Measurements from ENCODE around the gene DOCK2. TPM values are rescaled to one million over a fixed set of nuclear protein-coding genes. Genes with fewer than 3 reads are reported as not detected.

Gene DOCK2
- total and polyA plus RNA-seq, 2 of the 8 experiments (the other 6 are each of a cell fraction or from before 2014, with no cell fraction given), result 3.9 to 5.7 TPM

DNA sequence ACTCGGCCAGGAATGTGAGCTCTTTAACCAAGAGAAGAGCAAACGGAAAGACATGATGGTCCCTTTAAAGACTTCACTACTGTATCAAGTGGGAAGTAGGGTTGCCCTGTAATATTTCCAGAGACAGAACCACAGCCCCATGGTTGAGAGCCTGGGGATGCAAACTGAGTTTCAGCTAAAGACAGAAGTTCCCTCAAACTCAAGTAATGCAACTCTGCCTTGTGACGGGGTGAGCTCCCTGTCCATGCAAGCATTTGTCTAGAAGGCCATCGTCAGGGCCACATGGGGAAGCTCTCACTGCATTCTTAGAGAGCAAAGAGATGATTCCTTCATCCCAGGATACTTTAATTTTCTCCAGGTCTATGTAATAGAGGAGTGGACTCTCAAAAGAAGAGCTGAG lies 260.4 kb downstream of the DOCK2 start:
- no peaks in the 10 kb centered on the region for H3K4me1 ChIP-seq (replicated peaks in 1 of 4; ENCODE audit: control insufficient read depth in 3 of 4, insufficient read depth in 4 of 4, low read length in 3 of 4)
- H3K56ac ChIP-seq (replicated peaks; ENCODE audit: insufficient read length, low read depth, low read length), result no peak overlapping the region
- H3K27ac ChIP-seq (ENCODE audit: low read depth, low read length), result no peak overlapping the region
- H3K23ac ChIP-seq (ENCODE audit: insufficient read length), result no peak overlapping the region
- no peaks in the 10 kb centered on the region for H3K79me1 ChIP-seq (ENCODE audit: low read depth, low read length)
- no peak overlapping the region for H2BK20ac ChIP-seq (ENCODE audit: low read length)
- 93% methylated on average over 4 of the region's 4 CpGs; no CpG with 5 or more reads in 1 of the 2 experiments for WGBS, 2 experiments (ENCODE audit: extremely low coverage in 1 of 2, insufficient coverage in 1 of 2, insufficient read length in 1 of 2, insufficient replicate concordance in 2 of 2, low coverage in 1 of 2, low lambda C conversion rate in 2 of 2, missing lambda C conversion rate in 1 of 2)
- FAIRE-seq, result no peak
- no peak for TF ChIP-seq FOSL1 (IDR thresholded peaks at IDR 0.05; ENCODE audit: insufficient read depth, low read depth, low read length)
- TF ChIP-seq, protein P1, sequence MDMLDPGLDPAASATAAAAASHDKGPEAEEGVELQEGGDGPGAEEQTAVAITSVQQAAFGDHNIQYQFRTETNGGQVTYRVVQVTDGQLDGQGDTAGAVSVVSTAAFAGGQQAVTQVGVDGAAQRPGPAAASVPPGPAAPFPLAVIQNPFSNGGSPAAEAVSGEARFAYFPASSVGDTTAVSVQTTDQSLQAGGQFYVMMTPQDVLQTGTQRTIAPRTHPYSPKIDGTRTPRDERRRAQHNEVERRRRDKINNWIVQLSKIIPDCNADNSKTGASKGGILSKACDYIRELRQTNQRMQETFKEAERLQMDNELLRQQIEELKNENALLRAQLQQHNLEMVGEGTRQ (IDR thresholded peaks at IDR 0.05; ENCODE audit: low read length), result no peak
- no peak for TF ChIP-seq SAP30 (IDR thresholded peaks at IDR 0.05; ENCODE audit: insufficient read depth, insufficient replicate concordance, low read length)
- TF ChIP-seq CREB1 (IDR thresholded peaks at IDR 0.05), result no peak
- no peak overlapping the region for H3K14ac ChIP-seq (ENCODE audit: insufficient read length)
- H2AFZ ChIP-seq (ENCODE audit: low read length), result no peak overlapping the region
- no peak overlapping the region for H2BK15ac ChIP-seq (ENCODE audit: low read length)
- H3K36me3 ChIP-seq (ENCODE audit: control insufficient read depth in 2 of 4, insufficient read depth in 4 of 4, low read length in 3 of 4), result no peaks in the 10 kb centered on the region
- H3K79me2 ChIP-seq (ENCODE audit: control insufficient read depth in 1 of 2, insufficient read depth in 2 of 2, low read length in 2 of 2), result no peaks in the 10 kb centered on the region
- H4K20me1 ChIP-seq (replicated peaks in 1 of 2; ENCODE audit: control insufficient read depth in 1 of 2, insufficient read depth in 2 of 2, low read length in 2 of 2), result no peaks in the 10 kb centered on the region
- CTCF ChIA-PET (ENCODE audit: partially characterized antibody), result interaction anchor here (0.9 to 1.6 kb wide), 4 partner anchors 10 to 102 kb away, joined by 3 read pairs; no protein-coding TSS in a partner anchor
- H3K9ac ChIP-seq (replicated peaks in 1 of 4; ENCODE audit: extremely low read depth in 1 of 4, low read depth in 3 of 4, low read length in 3 of 4), result no peak overlapping the region
- H4K8ac ChIP-seq (ENCODE audit: extremely low read depth, insufficient read depth, low read length), result no peak overlapping the region
- H3K4me3 ChIP-seq (ENCODE audit: extremely low read depth in 1 of 4, insufficient read depth in 2 of 4, low read depth in 3 of 4, low read length in 4 of 4), result no peak overlapping the region
- no peak overlapping the region for H3K4ac ChIP-seq (replicated peaks; ENCODE audit: insufficient read length, low read depth, low read length)
- POLR2A ChIA-PET (ENCODE audit: partially characterized antibody), result no interaction called here
- no peak overlapping the region for H2AK5ac ChIP-seq (ENCODE audit: low read depth, low read length)
- H4K91ac ChIP-seq (replicated peaks; ENCODE audit: insufficient read length, low read length), result no peak overlapping the region
- no peaks in the 10 kb centered on the region for H3K27me3 ChIP-seq (replicated peaks in 1 of 4; ENCODE audit: control insufficient read depth in 3 of 4, extremely low read depth in 1 of 4, insufficient read depth in 3 of 4, low read length in 3 of 4)
- no peak for DNase-seq (ENCODE audit: low read depth in 1 of 2, low spot score in 2 of 2)
- no peak overlapping the region for H2BK5ac ChIP-seq (ENCODE audit: low read depth, low read length)
- no peaks in the 10 kb centered on the region for H3K23me2 ChIP-seq (ENCODE audit: low read depth, low read length)
- no peak overlapping the region for H3K4me2 ChIP-seq (ENCODE audit: insufficient read depth in 1 of 2, low read depth in 2 of 2, low read length in 2 of 2)
- H2BK12ac ChIP-seq (ENCODE audit: low read depth, low read length), result no peak overlapping the region
- H2BK120ac ChIP-seq (replicated peaks; ENCODE audit: low read depth, low read length), result no peak overlapping the region
- H3K18ac ChIP-seq (ENCODE audit: extremely low read depth, low read length), result no peak overlapping the region
- H4K5ac ChIP-seq (ENCODE audit: insufficient read length, low read depth, low read length), result no peak overlapping the region
- no peaks in the 10 kb centered on the region for H3K9me3 ChIP-seq (ENCODE audit: insufficient read depth in 2 of 2, low read depth in 1 of 2, low read length in 1 of 2)
